Chondrocyte (in vitro differentiated cells): ENCODE measurements around the gene FAM216A. TPM values are rescaled to one million over a fixed set of nuclear protein-coding genes. Genes with fewer than 3 reads are reported as not detected.
"Not testable (repeated sequence)": the region's sequence is repeated elsewhere in the genome, so short reads cannot be mapped to it uniquely, and the experiment has no call there.

Experiments
- DNase-seq: peaks from one replicate; pipeline ENCODE4 v3.0.0; 2021; ENCODE audit warnings: mixed read lengths, low spot score
- H3K27ac Mint-ChIP-seq: one replicate; pipeline ENCODE4 v1.8.0; 2021; ENCODE audit warnings: mild to moderate bottlenecking, moderate library complexity, mixed read lengths; ENCODE audit not compliant: unreplicated experiment
- H3K27me3 Mint-ChIP-seq: 2 replicates; pipeline ENCODE4 v1.8.0; 2021; ENCODE audit warnings: low read depth, mixed read lengths
- H3K36me3 Mint-ChIP-seq: 2 replicates; pipeline ENCODE4 v1.8.0; 2021; ENCODE audit warnings: low read depth, mixed read lengths
- H3K4me1 Mint-ChIP-seq: 2 replicates; pipeline ENCODE4 v1.8.0; 2021; ENCODE audit warnings: low read depth, mild to moderate bottlenecking, mixed read lengths
- H3K4me3 Mint-ChIP-seq: one replicate; pipeline ENCODE4 v1.8.0; 2021; ENCODE audit warnings: mild to moderate bottlenecking, moderate library complexity, mixed read lengths; ENCODE audit not compliant: unreplicated experiment
- H3K9me3 Mint-ChIP-seq: 2 replicates; pipeline ENCODE4 v1.8.0; 2021; ENCODE audit warnings: low read depth, mixed read lengths
- total RNA-seq: library from RNA; stranded (reverse); gene quantifications from 3 replicates; pipeline ENCODE4 v1.2.1, GENCODE V29; 2021
- TF ChIP-seq, protein P1 (sequence below): fragments of 200-600 bp; sonication (generic); IDR thresholded peaks from 2 replicates; pipeline ENCODE4 v1.5.0; 2021; ENCODE audit warnings: antibody characterized with exemption, mild to moderate bottlenecking, moderate library complexity

Gene FAM216A
- total RNA-seq, 1 donor from 2014 or later = 5.8 TPM

GRCh38 chr12:110426406-110426805, 42.2 kb upstream of the FAM216A start:
- Mint-ChIP-seq H3K27ac (no peak overlapping the region), H3K9me3 (no peaks in the 10 kb centered on the region), H3K27me3 (no peaks in the 10 kb centered on the region), H3K36me3 (no peaks in the 10 kb centered on the region), H3K4me3 (no peak overlapping the region), H3K4me1 (peaks cover 9% of the 10 kb centered on the region)
- TF ChIP-seq, protein P1, sequence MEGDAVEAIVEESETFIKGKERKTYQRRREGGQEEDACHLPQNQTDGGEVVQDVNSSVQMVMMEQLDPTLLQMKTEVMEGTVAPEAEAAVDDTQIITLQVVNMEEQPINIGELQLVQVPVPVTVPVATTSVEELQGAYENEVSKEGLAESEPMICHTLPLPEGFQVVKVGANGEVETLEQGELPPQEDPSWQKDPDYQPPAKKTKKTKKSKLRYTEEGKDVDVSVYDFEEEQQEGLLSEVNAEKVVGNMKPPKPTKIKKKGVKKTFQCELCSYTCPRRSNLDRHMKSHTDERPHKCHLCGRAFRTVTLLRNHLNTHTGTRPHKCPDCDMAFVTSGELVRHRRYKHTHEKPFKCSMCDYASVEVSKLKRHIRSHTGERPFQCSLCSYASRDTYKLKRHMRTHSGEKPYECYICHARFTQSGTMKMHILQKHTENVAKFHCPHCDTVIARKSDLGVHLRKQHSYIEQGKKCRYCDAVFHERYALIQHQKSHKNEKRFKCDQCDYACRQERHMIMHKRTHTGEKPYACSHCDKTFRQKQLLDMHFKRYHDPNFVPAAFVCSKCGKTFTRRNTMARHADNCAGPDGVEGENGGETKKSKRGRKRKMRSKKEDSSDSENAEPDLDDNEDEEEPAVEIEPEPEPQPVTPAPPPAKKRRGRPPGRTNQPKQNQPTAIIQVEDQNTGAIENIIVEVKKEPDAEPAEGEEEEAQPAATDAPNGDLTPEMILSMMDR = no peak
- DNase-seq = no peak

DNA sequence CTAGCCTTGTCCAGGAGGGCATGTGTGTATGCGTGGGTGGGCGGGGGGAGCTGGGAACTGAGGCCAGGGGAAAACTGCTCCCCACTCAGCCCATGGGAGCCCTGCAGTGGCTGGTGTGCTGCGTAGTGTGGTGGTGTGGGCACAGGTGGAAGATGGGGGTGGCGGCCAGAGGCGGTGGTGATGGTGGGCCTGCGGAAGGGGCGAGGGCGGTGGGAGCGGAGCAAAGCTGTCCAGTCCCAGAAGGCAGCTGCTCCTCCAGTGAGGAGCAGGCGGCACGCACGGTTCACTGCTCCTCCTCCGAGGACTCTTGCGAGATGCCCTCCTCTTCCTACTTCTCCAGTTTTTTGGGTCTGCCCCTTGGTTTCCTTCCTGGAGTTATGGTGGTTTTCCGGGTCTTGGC, 39.0 kb upstream of the FAM216A start:
- not testable (repeated sequence) for H3K4me3 Mint-ChIP-seq, H3K9me3 Mint-ChIP-seq, H3K36me3 Mint-ChIP-seq, DNase-seq, H3K27me3 Mint-ChIP-seq, H3K27ac Mint-ChIP-seq, H3K4me1 Mint-ChIP-seq

DNA sequence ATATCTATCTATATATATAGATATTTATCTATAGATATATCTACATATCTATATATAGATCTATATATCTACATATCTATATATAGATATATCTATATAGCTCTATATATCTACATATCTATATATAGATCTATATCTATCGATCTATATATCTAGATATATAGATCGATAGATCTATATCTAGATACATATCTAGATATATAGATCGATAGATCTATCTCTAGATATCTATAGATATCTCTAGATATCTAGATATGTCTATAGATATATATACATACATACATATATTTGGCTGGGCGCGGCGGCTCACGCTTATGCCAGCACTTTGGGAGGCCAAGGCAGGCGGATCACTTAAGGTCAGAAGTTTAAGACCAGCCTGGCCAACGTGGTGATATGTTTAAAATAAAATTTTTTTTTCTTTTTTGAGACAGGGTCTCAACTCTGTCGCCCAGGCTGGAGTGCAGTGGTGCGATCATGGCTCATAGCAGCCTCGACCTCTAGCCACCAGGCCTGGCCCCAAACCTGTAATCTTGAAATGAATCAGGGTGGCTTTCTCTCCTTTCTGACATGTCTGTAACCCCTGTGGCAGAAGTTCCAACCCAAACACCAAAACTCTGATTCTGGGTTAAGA, 36.6 kb upstream of the FAM216A start:
- Mint-ChIP-seq H3K27ac (no peak overlapping the region), H3K9me3 (no peaks in the 10 kb centered on the region), H3K27me3 (no peaks in the 10 kb centered on the region), H3K4me3 (no peak overlapping the region), H3K36me3 (peaks cover 21% of the 10 kb centered on the region), H3K4me1 (peaks cover 4% of the 10 kb centered on the region)
- TF ChIP-seq, protein P1 = no peak
- DNase-seq = no peak

DNA sequence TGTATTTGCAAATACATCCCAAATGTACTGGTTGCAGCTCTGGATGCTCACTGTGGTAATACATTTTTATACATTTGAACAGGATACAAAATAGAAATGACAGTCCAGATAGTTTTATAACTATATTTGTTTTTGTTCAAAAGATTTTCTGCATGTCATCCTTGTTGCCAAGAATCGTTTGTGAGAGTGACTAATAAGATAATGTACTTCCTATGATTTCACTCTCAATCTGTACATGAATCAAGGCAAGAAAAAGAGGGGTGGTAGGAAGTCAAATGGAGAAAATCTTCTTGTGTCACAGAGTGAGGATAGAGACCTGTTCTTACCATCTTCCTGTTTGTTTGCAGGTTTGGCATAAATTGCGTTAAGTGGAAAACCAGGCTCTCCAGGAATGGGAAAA, 32.4 kb upstream of the FAM216A start:
- DNase-seq = no peak
- Mint-ChIP-seq H3K9me3 (no peaks in the 10 kb centered on the region), H3K4me1 (peaks cover 4% of the 10 kb centered on the region), H3K27me3 (no peaks in the 10 kb centered on the region), H3K36me3 (peaks cover 25% of the 10 kb centered on the region), H3K27ac (no peak overlapping the region), H3K4me3 (no peak overlapping the region)
- TF ChIP-seq, protein P1 = no peak

DNA sequence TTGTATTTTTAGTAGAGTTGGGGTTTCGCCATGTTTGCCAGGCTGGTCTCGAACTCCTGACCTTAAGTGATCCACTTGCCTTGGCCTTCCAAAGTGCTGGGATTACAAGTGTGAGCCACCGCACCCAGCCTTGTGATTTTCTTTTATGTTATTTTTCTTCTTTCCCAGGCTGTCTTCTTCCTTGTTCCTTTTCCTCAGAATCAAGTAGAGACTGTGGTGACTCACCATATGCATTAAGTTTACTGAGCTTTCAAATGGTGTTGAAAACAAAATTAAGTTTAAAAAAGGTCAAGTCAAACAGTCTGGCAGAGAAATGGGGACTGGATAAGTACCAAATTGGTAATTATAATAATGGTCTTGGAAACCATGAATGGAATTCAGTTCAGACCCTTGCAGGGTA, 24.2 kb upstream of the FAM216A start:
- Mint-ChIP-seq H3K4me1 (peaks cover 36% of the 10 kb centered on the region), H3K27me3 (no peaks in the 10 kb centered on the region), H3K4me3 (no peak overlapping the region), H3K27ac (no peak overlapping the region), H3K36me3 (peaks cover 25% of the 10 kb centered on the region), H3K9me3 (no peaks in the 10 kb centered on the region)
- TF ChIP-seq, protein P1 = no peak
- DNase-seq = no peak
